Suprapubic skin (tissue), 4 donors: ENCODE data around the gene SLC25A20. TPM values are rescaled to one million over a fixed set of nuclear protein-coding genes. Genes with fewer than 3 reads are reported as not detected.

Source experiments
- DNase-seq, 2 donors: peaks; one replicate each; pipeline ENCODE4 v3.0.0-alpha.2; 2019; ENCODE audit warnings: low spot score in 2 of 2
- H3K27ac ChIP-seq: fragments of 200-600 bp; sonication (generic); one replicate; pipeline ENCODE4 v1.5.1; 2019
- H3K27me3 ChIP-seq: fragments of 200-600 bp; sonication (generic); one replicate; pipeline ENCODE4 v1.5.1; 2019
- H3K36me3 ChIP-seq: fragments of 200-600 bp; sonication (generic); one replicate; pipeline ENCODE4 v1.5.1; 2019
- H3K4me1 ChIP-seq: fragments of 200-600 bp; sonication (generic); one replicate; pipeline ENCODE4 v1.5.1; 2019
- H3K4me3 ChIP-seq: fragments of 200-600 bp; sonication (generic); one replicate; pipeline ENCODE4 v1.5.1; 2019; ENCODE audit warnings: mild to moderate bottlenecking
- H3K9me3 ChIP-seq: fragments of 200-600 bp; sonication (generic); one replicate; pipeline ENCODE4 v1.5.1; 2019
- EP300 ChIP-seq: sonication (generic); formaldehyde crosslinking; IDR thresholded peaks from one replicate; pipeline ENCODE4 v1.6.1; 2017; ENCODE audit warnings: antibody characterized with exemption
- POLR2A ChIP-seq, 2 donors: fragments of 450-650 bp; IDR thresholded peaks; one replicate each; pipeline ENCODE4 v1.6.1; 2017; ENCODE audit warnings: antibody characterized with exemption in 2 of 2, mild to moderate bottlenecking in 2 of 2, moderate library complexity in 2 of 2
- POLR2AphosphoS5 ChIP-seq, 3 donors: sonication (generic); formaldehyde crosslinking; IDR thresholded peaks; one replicate each; pipeline ENCODE4 v1.6.1; 2017; ENCODE audit warnings: antibody characterized with exemption in 3 of 3
- WGBS: methylation state at CpG from one replicate; pipeline ENCODE4 v1.1.5; 2018; 5-methylcytosine and 5-hydroxymethylcytosine counted together
- total RNA-seq, 4 donors: library from RNA; depleted of rRNA; stranded (reverse); fragments of >200 nt; gene quantifications; one replicate each; pipeline ENCODE4 v1.1.0, GENCODE V29; 2016
- TF ChIP-seq, protein P1 (sequence below), 2 donors: fragments of 200-600 bp in 1 of 2; fragments of 450-650 bp in 1 of 2; sonication (generic) in 1 of 2; IDR thresholded peaks; one replicate each; pipeline ENCODE4 v1.5.1; 2016 to 2019; ENCODE audit warnings: antibody characterized with exemption in 2 of 2, mild to moderate bottlenecking in 1 of 2, moderate library complexity in 1 of 2

Gene SLC25A20
- total RNA-seq, 4 donors from 2014 or later: 11.3 to 23.7 (median 17.9) TPM

- WGBS: 82% methylated on average over 3 of the region's 3 CpGs
- Histone ChIP-seq H3K27me3 (no peaks in the 10 kb centered on the region), H3K4me3 (no peak overlapping the region), H3K4me1 (peaks cover 4% of the 10 kb centered on the region), H3K36me3 (no peaks in the 10 kb centered on the region), H3K27ac (no peak overlapping the region), H3K9me3 (no peaks in the 10 kb centered on the region)
- TF ChIP-seq POLR2AphosphoS5 (IDR thresholded peaks at IDR 0.05) (no peak), EP300 (no peak), POLR2A (IDR thresholded peaks at IDR 0.05) (no peak)
- TF ChIP-seq, protein P1, sequence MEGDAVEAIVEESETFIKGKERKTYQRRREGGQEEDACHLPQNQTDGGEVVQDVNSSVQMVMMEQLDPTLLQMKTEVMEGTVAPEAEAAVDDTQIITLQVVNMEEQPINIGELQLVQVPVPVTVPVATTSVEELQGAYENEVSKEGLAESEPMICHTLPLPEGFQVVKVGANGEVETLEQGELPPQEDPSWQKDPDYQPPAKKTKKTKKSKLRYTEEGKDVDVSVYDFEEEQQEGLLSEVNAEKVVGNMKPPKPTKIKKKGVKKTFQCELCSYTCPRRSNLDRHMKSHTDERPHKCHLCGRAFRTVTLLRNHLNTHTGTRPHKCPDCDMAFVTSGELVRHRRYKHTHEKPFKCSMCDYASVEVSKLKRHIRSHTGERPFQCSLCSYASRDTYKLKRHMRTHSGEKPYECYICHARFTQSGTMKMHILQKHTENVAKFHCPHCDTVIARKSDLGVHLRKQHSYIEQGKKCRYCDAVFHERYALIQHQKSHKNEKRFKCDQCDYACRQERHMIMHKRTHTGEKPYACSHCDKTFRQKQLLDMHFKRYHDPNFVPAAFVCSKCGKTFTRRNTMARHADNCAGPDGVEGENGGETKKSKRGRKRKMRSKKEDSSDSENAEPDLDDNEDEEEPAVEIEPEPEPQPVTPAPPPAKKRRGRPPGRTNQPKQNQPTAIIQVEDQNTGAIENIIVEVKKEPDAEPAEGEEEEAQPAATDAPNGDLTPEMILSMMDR (IDR thresholded peaks at IDR 0.05): no peak
- DNase-seq: no peak
Measured at GRCh38 chr3:48811524-48811923, 87.2 kb downstream of the SLC25A20 start.

Other genes with a start within 250 kb of the SLC25A20 start
- 1 to 10 TPM; 1.6 to 3.2 (median 2.0) TPM for gene CELSR3, start 236.0 kb downstream of the SLC25A20 start, total RNA-seq
- gene NCKIPSD, start 213.0 kb downstream of the SLC25A20 start, total RNA-seq: 10 to 100 TPM; 34.8 to 59.2 (median 44.9) TPM
- 100 to 1,000 TPM; 169 to 269 (median 246) TPM for gene IP6K2, start 181.7 kb downstream of the SLC25A20 start, total RNA-seq
- gene PRKAR2A, start 51.0 kb downstream of the SLC25A20 start, total RNA-seq: 10 to 100 TPM; 24.9 to 34.5 (median 29.5) TPM
- 100 to 1,000 TPM in 1 of 4 donors, 10 to 100 TPM in 3; 57.9 to 148 (median 61.8) TPM for gene ARIH2, start 20.0 kb upstream of the SLC25A20 start, total RNA-seq
- 10 to 100 TPM; 18.5 to 57.2 (median 27.9) TPM for gene P4HTM, start 91.4 kb upstream of the SLC25A20 start, total RNA-seq
- 100 to 1,000 TPM in 1 of 4 donors, 10 to 100 TPM in 3; 49.1 to 105 (median 55.5) TPM for gene WDR6, start 108.5 kb upstream of the SLC25A20 start, total RNA-seq
- 10 to 100 TPM; 44.3 to 55.4 (median 50.7) TPM for gene DALRD3, start 119.7 kb upstream of the SLC25A20 start, total RNA-seq
- 100 to 1,000 TPM in 1 of 4 donors, 10 to 100 TPM in 3; 45.0 to 104 (median 63.1) TPM for gene NDUFAF3, start 123.2 kb upstream of the SLC25A20 start, total RNA-seq
- gene IMPDH2, start 130.5 kb upstream of the SLC25A20 start, total RNA-seq: 100 to 1,000 TPM; 184 to 355 (median 229) TPM
- 100 to 1,000 TPM in 2 of 4 donors, 10 to 100 TPM in 2; 85.8 to 187 (median 115) TPM for gene QRICH1, start 195.2 kb upstream of the SLC25A20 start, total RNA-seq
- 100 to 1,000 TPM; 297 to 451 (median 380) TPM for gene QARS1, start 205.9 kb upstream of the SLC25A20 start, total RNA-seq
- 10 to 100 TPM; 46.1 to 82.1 (median 76.0) TPM for gene USP19, start 221.9 kb upstream of the SLC25A20 start, total RNA-seq
- 100 to 1,000 TPM; 333 to 563 (median 501) TPM for gene LAMB2, start 234.2 kb upstream of the SLC25A20 start, total RNA-seq